OCI-LY7 (cell line): ENCODE results near the gene RNFT2. TPM values are rescaled to one million over a fixed set of nuclear protein-coding genes. Genes with fewer than 3 reads are reported as not detected.

ENCODE experiments used
- BruUV-seq: library from RNA; stranded (reverse); fragments of 400-500 nt; replicated peaks from 2 replicates; lab custom pipeline; 2021; lab: Mats Ljungman, UMichigan
- CTCF ChIA-PET: fragments of 300-600 bp; sonication (Branson Sonifier 250); formaldehyde crosslinking; loops from one replicate; lab custom pipeline; 2022; ENCODE audit warnings: antibody characterized with exemption; ENCODE audit not compliant: unreplicated experiment; lab: Charles Lee
- POLR2A ChIA-PET: fragments of 300-600 bp; sonication (Branson Sonifier 250); formaldehyde crosslinking; loops from one replicate; lab custom pipeline; 2022; ENCODE audit warnings: antibody characterized with exemption; lab: Charles Lee
- DNase-seq: peaks from one replicate; pipeline ENCODE4 v3.0.0-alpha.2; 2015; ENCODE audit warnings: low spot score
- H2AFZ ChIP-seq: fragments of 200-600 bp; sonication (generic), shearing (Covaris generic); 2 replicates; pipeline ENCODE4 v1.6.1; 2014; ENCODE audit warnings: mild to moderate bottlenecking, antibody characterized with exemption, low read length, moderate library complexity
- H3K27ac ChIP-seq: fragments of 200-600 bp; sonication (generic); 2 replicates; pipeline ENCODE4 v1.5.1; 2014; ENCODE audit warnings: mixed run types, low read depth, mild to moderate bottlenecking, moderate library complexity, low read length, inconsistent platforms; ENCODE audit not compliant: poor library complexity, severe bottlenecking
- H3K36me3 ChIP-seq: fragments of 200-600 bp; sonication (generic); 2 replicates; pipeline ENCODE4 v1.6.1; 2014; ENCODE audit warnings: mild to moderate bottlenecking, antibody characterized with exemption, low read length, moderate library complexity, mixed read lengths; ENCODE audit not compliant: insufficient read depth
- H3K4me1 ChIP-seq: fragments of 200-600 bp; sonication (generic); 2 replicates; pipeline ENCODE4 v1.5.1; 2014; ENCODE audit warnings: mild to moderate bottlenecking, low read length; ENCODE audit not compliant: insufficient read depth, poor library complexity, severe bottlenecking
- H3K4me2 ChIP-seq: fragments of 200-600 bp; sonication (generic); 2 replicates; pipeline ENCODE4 v1.6.1; 2014; ENCODE audit warnings: mild to moderate bottlenecking, low read length
- H3K4me3 ChIP-seq: fragments of 200-600 bp; sonication (generic); 2 replicates; pipeline ENCODE4 v1.5.1; 2014; ENCODE audit warnings: mild to moderate bottlenecking, low read depth, low read length; ENCODE audit not compliant: poor library complexity, severe bottlenecking
- H3K79me2 ChIP-seq: fragments of 200-600 bp; sonication (generic); 2 replicates; pipeline ENCODE4 v1.6.1; 2016; ENCODE audit warnings: low read depth, mild to moderate bottlenecking, low read length, moderate library complexity, mixed read lengths; ENCODE audit not compliant: insufficient read depth
- H3K9me2 ChIP-seq: fragments of 200-600 bp; sonication (generic); 2 replicates; pipeline ENCODE4 v1.6.1; 2016; ENCODE audit warnings: mild to moderate bottlenecking, low read length, mixed read lengths; ENCODE audit not compliant: insufficient read depth
- H3K9me3 ChIP-seq: fragments of 200-600 bp; sonication (generic); 2 replicates; pipeline ENCODE4 v1.6.1; 2014; ENCODE audit warnings: mild to moderate bottlenecking, mixed run types, low read length, mixed read lengths
- H4K20me1 ChIP-seq: fragments of 200-600 bp; sonication (generic); 2 replicates; pipeline ENCODE4 v1.6.1; 2014; ENCODE audit warnings: mild to moderate bottlenecking, antibody characterized with exemption, low read length, moderate library complexity, mixed read lengths; ENCODE audit not compliant: insufficient read depth
- CTCF ChIP-seq: fragments of 200-600 bp; sonication (generic); conservative IDR thresholded peaks from 2 replicates; pipeline ENCODE4 v1.5.1; 2014; ENCODE audit warnings: mild to moderate bottlenecking, antibody characterized with exemption, low read length, moderate library complexity, mixed read lengths
- EZH2phosphoT487 ChIP-seq: fragments of 200-600 bp; sonication (generic); IDR thresholded peaks from 2 replicates; pipeline ENCODE4 v1.6.1; 2018; ENCODE audit warnings: low read depth, borderline replicate concordance, mild to moderate bottlenecking, mixed run types, antibody characterized with exemption, low read length, moderate library complexity, mixed read lengths
- intact Hi-C: fragments of 100-400 bp; cut with micrococcal nuclease; formaldehyde crosslinking; loops from one replicate; pipeline ENCODE4 v1.10.0; 2022; ENCODE audit not compliant: unreplicated experiment
- total RNA-seq, 2 experiments: library from RNA; depleted of rRNA in 1 of 2; stranded (reverse); fragments of >200 nt in 1 of 2; shearing (Covaris generic) in 1 of 2; gene quantifications; 2 replicates each; pipeline ENCODE4 v1.2.3, GENCODE V29; 2014 to 2022

Gene RNFT2
- total RNA-seq, 2 experiments from 2014 or later = 40.2 to 62.2 TPM

GRCh38 chr12:116717466-116718437 is 20.4 kb upstream of the RNFT2 start:
- POLR2A ChIA-PET = interaction anchor here (1.0 to 1.8 kb wide), 3 partner anchors 8 to 383 kb away, joined by 3 to 8 read pairs (median 6); no protein-coding TSS in a partner anchor

GRCh38 chr12:116718655-116719454 is 19.3 kb upstream of the RNFT2 start:
- no peak for TF ChIP-seq CTCF
- TF ChIP-seq EZH2phosphoT487 = no peak
- Histone ChIP-seq H4K20me1 (peaks cover 18% of the 10 kb centered on the region), H3K79me2 (peaks cover 22% of the 10 kb centered on the region; the same call in 1 of the 2 replicates), H3K4me2 (no peak overlapping the region), H3K36me3 (peaks cover 94% of the 10 kb centered on the region), H2AFZ (no peak overlapping the region), H3K9me3 (no peaks in the 10 kb centered on the region), H3K4me3 (no peak overlapping the region), H3K27ac (no peak overlapping the region), H3K9me2 (no peaks in the 10 kb centered on the region), H3K4me1 (peaks cover 32% of the 10 kb centered on the region)
- DNase-seq = no peak
- CTCF ChIA-PET = no interaction called here
- POLR2A ChIA-PET = interaction anchor here (1.0 to 1.8 kb wide), 3 partner anchors 9 to 382 kb away, joined by 3 to 8 read pairs (median 6); no protein-coding TSS in a partner anchor
- intact Hi-C loops = no loop called here
- BruUV-seq = no TSS peak

More at GRCh38 chr12:116717466-116718437, 20.4 kb upstream of the RNFT2 start:
- no TSS peak for BruUV-seq
- H3K36me3 ChIP-seq = peaks cover 94% of the 10 kb centered on the region
- no peaks in the 10 kb centered on the region for H3K9me3 ChIP-seq
- peaks cover 11% of the 10 kb centered on the region; the same call in 1 of the 2 replicates for H3K79me2 ChIP-seq
- TF ChIP-seq EZH2phosphoT487 = no peak
- no peak for TF ChIP-seq CTCF
- intact Hi-C loops = no loop called here
- no peak overlapping the region for H3K4me2 ChIP-seq
- no peak overlapping the region for H3K4me3 ChIP-seq
- CTCF ChIA-PET = no interaction called here
- peaks cover 18% of the 10 kb centered on the region for H4K20me1 ChIP-seq
- no peaks in the 10 kb centered on the region for H3K9me2 ChIP-seq
- H2AFZ ChIP-seq = no peak overlapping the region
- no peak for DNase-seq
- no peak overlapping the region for H3K27ac ChIP-seq
- H3K4me1 ChIP-seq = peaks cover 33% of the 10 kb centered on the region
